Astrocyte (in vitro differentiated cells and primary cell): ENCODE results near the gene GABBR1. TPM values are rescaled to one million over a fixed set of nuclear protein-coding genes. Genes with fewer than 3 reads are reported as not detected.

ENCODE experiments used
- DNase-seq: peaks from one replicate; pipeline ENCODE4 v3.0.0-alpha.2; 2010; ENCODE audit warnings: low read depth
- FAIRE-seq: peaks from 2 replicates; lab custom pipeline; 2011; peaks lifted over from hg19 to GRCh38; lab: Jason Lieb, UNC
- H2AFZ ChIP-seq: 2 replicates; pipeline ENCODE4 v1.6.0; 2012; ENCODE audit warnings: low read depth, low read length, inconsistent platforms
- H3K27ac ChIP-seq: 2 replicates; pipeline ENCODE4 v1.5.1; 2011; ENCODE audit warnings: low read depth, low read length, inconsistent platforms
- H3K27me3 ChIP-seq: 2 replicates; pipeline ENCODE4 v1.6.0; 2011; ENCODE audit warnings: low read length, inconsistent platforms; ENCODE audit not compliant: insufficient read depth
- H3K36me3 ChIP-seq: 2 replicates; pipeline ENCODE4 v1.5.1; 2011; ENCODE audit warnings: low read length, inconsistent platforms; ENCODE audit not compliant: insufficient read depth
- H3K4me1 ChIP-seq: 2 replicates; pipeline ENCODE4 v1.5.1; 2011; ENCODE audit warnings: low read length, inconsistent platforms; ENCODE audit not compliant: insufficient read depth
- H3K4me2 ChIP-seq: 2 replicates; pipeline ENCODE4 v1.6.0; 2012; ENCODE audit warnings: low read length, inconsistent platforms
- H3K4me3 ChIP-seq: 2 replicates; pipeline ENCODE4 v1.5.1; 2011; ENCODE audit warnings: low read depth, mild to moderate bottlenecking, low read length, inconsistent platforms; ENCODE audit not compliant: insufficient read depth
- H3K79me2 ChIP-seq: 2 replicates; pipeline ENCODE4 v1.6.0; 2012; ENCODE audit warnings: mild to moderate bottlenecking, low read length, inconsistent platforms; ENCODE audit not compliant: insufficient read depth
- H3K9ac ChIP-seq: 2 replicates; pipeline ENCODE4 v1.6.0; 2012; ENCODE audit warnings: mild to moderate bottlenecking, low read length, inconsistent platforms
- H3K9me3 ChIP-seq: 2 replicates; pipeline ENCODE4 v1.5.1; 2012; ENCODE audit warnings: low read depth, mild to moderate bottlenecking, low read length, inconsistent platforms; ENCODE audit not compliant: insufficient read depth
- H4K20me1 ChIP-seq: 2 replicates; pipeline ENCODE4 v1.6.0; 2012; ENCODE audit warnings: low read length, inconsistent platforms; ENCODE audit not compliant: insufficient read depth
- H3K27ac Mint-ChIP-seq: one replicate; pipeline ENCODE4 v1.8.0; 2021; ENCODE audit warnings: mild to moderate bottlenecking, mixed read lengths; ENCODE audit not compliant: unreplicated experiment
- H3K27me3 Mint-ChIP-seq: one replicate; pipeline ENCODE4 v1.8.0; 2021; ENCODE audit warnings: low read depth, mixed read lengths; ENCODE audit not compliant: unreplicated experiment
- H3K36me3 Mint-ChIP-seq: one replicate; pipeline ENCODE4 v1.8.0; 2021; ENCODE audit warnings: low read depth, mixed read lengths; ENCODE audit not compliant: unreplicated experiment
- H3K4me1 Mint-ChIP-seq: one replicate; pipeline ENCODE4 v1.8.0; 2021; ENCODE audit warnings: low read depth, mixed read lengths; ENCODE audit not compliant: unreplicated experiment
- H3K4me3 Mint-ChIP-seq: one replicate; pipeline ENCODE4 v1.8.0; 2021; ENCODE audit warnings: mild to moderate bottlenecking, moderate library complexity, mixed read lengths; ENCODE audit not compliant: unreplicated experiment
- H3K9me3 Mint-ChIP-seq: one replicate; pipeline ENCODE4 v1.8.0; 2021; ENCODE audit warnings: mild to moderate bottlenecking, mixed read lengths; ENCODE audit not compliant: unreplicated experiment
- EZH2 ChIP-seq: IDR thresholded peaks from 2 replicates; pipeline ENCODE4 v1.6.1; 2012; ENCODE audit warnings: mild to moderate bottlenecking, low read length, inconsistent platforms; ENCODE audit not compliant: insufficient read depth
- total RNA-seq: library from RNA; stranded (reverse); gene quantifications from 2 replicates; pipeline ENCODE4 v1.2.1, GENCODE V29; 2021
- TF ChIP-seq, protein P1 (sequence below): IDR thresholded peaks from 2 replicates; pipeline ENCODE4 v1.5.1; 2011; ENCODE audit warnings: low read depth, mild to moderate bottlenecking, inconsistent platforms, low read length, moderate library complexity; ENCODE audit not compliant: insufficient read depth

The GABBR1 gene
- total RNA-seq, 1 donor from 2014 or later, result 66.3 TPM

DNA sequence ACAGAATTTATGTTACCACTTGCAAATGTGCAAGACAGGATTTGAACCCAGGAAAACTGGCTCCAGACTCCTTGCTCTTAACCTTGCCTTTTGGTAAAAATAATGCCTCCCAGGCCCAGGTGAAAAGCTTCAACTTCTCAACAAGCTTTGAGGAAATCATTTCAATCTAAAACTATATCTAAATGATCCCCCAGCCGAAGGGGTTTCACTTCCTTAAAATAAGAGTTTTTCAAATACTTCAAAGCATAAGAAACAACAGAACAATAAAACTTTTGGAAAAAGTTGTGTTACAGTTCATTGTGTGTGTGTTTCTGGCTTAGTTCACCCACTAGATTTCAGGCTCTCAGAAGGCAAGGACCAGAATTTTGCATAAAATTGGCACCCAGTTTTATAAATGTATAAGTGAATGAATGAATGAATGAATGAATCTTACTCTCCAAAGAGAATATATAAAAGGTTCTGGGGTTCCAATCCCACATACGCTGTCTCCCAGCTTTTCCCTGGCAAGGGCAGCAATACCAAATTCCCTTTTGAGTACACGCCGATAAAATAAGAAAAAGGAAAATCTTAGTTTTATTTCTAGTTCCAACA, 42.7 kb downstream of the GABBR1 start:
- no peak overlapping the region for H3K4me3 Mint-ChIP-seq
- no peak overlapping the region for H3K4me2 ChIP-seq
- no peak overlapping the region for H3K9ac ChIP-seq
- peaks cover 6% of the 10 kb centered on the region for H3K4me1 Mint-ChIP-seq
- no peak overlapping the region for H2AFZ ChIP-seq
- H3K27ac ChIP-seq, result no peak overlapping the region
- no peaks in the 10 kb centered on the region for H3K27me3 ChIP-seq
- H3K9me3 Mint-ChIP-seq, result no peaks in the 10 kb centered on the region
- no peaks in the 10 kb centered on the region for H3K79me2 ChIP-seq
- H3K27me3 Mint-ChIP-seq, result peaks cover 2% of the 10 kb centered on the region
- H3K27ac Mint-ChIP-seq, result no peak overlapping the region
- H3K4me3 ChIP-seq, result no peak overlapping the region
- TF ChIP-seq, protein P1, sequence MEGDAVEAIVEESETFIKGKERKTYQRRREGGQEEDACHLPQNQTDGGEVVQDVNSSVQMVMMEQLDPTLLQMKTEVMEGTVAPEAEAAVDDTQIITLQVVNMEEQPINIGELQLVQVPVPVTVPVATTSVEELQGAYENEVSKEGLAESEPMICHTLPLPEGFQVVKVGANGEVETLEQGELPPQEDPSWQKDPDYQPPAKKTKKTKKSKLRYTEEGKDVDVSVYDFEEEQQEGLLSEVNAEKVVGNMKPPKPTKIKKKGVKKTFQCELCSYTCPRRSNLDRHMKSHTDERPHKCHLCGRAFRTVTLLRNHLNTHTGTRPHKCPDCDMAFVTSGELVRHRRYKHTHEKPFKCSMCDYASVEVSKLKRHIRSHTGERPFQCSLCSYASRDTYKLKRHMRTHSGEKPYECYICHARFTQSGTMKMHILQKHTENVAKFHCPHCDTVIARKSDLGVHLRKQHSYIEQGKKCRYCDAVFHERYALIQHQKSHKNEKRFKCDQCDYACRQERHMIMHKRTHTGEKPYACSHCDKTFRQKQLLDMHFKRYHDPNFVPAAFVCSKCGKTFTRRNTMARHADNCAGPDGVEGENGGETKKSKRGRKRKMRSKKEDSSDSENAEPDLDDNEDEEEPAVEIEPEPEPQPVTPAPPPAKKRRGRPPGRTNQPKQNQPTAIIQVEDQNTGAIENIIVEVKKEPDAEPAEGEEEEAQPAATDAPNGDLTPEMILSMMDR, result no peak
- TF ChIP-seq EZH2, result no peak
- no peaks in the 10 kb centered on the region for H4K20me1 ChIP-seq
- FAIRE-seq (no peak), DNase-seq (no peak)
- no peaks in the 10 kb centered on the region for H3K36me3 Mint-ChIP-seq
- H3K9me3 ChIP-seq, result no peaks in the 10 kb centered on the region
- H3K36me3 ChIP-seq, result no peaks in the 10 kb centered on the region
- no peaks in the 10 kb centered on the region for H3K4me1 ChIP-seq

DNA sequence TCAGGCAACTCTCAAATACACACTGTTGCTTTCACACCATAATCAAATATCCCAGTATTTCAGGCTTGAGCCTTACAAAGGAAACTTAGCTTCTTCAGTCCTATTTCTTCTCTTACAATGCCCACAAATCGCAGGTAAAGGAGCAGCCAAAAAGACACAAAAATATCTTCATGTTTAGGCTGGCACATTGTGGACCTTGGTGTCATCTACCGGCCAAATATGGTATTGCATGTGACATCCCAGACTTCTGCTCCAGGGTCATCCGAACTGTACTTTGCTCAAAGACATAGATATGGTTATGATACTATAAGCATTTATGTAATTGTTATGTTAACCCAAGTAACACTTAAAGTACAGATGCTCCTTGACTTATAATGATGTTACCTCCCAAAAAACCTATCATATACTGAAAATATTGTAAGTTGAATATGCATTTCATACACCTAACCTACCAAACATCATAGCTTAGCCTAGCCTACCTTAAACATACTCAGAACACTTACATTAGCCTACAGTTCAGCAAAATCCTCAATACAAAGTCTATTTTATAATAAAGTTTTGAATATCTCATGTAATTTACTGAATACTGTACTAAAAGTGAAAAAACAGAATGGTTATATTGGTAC, 43.4 kb downstream of the GABBR1 start:
- Mint-ChIP-seq H3K9me3 (no peaks in the 10 kb centered on the region), H3K27me3 (peaks cover 2% of the 10 kb centered on the region), H3K4me1 (peaks cover 6% of the 10 kb centered on the region), H3K36me3 (no peaks in the 10 kb centered on the region), H3K4me3 (peak overlapping the region; percentile 2), H3K27ac (no peak overlapping the region)
- no peaks in the 10 kb centered on the region for H3K27me3 ChIP-seq
- TF ChIP-seq, protein P1, result peak; percentile 96
- TF ChIP-seq EZH2, result no peak
- H3K4me3 ChIP-seq, result no peak overlapping the region
- no peaks in the 10 kb centered on the region for H3K36me3 ChIP-seq
- H2AFZ ChIP-seq, result no peak overlapping the region
- no peak for FAIRE-seq
- H3K27ac ChIP-seq, result no peak overlapping the region
- peak; percentile 20 for DNase-seq
- H4K20me1 ChIP-seq, result no peaks in the 10 kb centered on the region
- no peak overlapping the region for H3K4me2 ChIP-seq
- no peaks in the 10 kb centered on the region for H3K9me3 ChIP-seq
- H3K9ac ChIP-seq, result no peak overlapping the region
- no peaks in the 10 kb centered on the region for H3K4me1 ChIP-seq
- H3K79me2 ChIP-seq, result no peaks in the 10 kb centered on the region

DNA sequence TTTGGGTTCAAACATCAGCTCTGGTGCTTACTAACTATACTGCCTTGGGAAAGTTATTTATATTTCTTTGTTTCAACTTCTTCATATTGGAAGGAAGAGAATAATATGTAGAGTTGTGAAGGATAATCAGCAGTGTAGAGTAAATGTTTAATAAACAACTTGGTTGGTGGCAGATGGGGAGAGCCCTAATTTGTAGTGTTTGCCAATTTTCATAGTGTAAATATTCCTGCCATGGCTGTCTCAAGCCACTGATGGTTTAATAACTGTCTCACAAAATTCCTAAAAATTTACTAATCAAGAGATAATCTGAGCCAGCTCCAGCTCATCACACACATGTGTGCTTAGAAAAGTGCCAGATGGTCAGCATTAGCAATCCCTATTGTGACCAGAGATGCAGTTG, 48.2 kb downstream of the GABBR1 start, which contains the start of gene OR2H2:
TSS of gene OR2H2 (plus strand) at position 301 of the 400 bp plus-strand sequence. CDS start 2,824 bp downstream, outside the sequence.
- Mint-ChIP-seq H3K27me3 (peaks cover 2% of the 10 kb centered on the region), H3K9me3 (no peaks in the 10 kb centered on the region), H3K4me1 (peaks cover 2% of the 10 kb centered on the region), H3K4me3 (no peak within 1 kb of the TSS), H3K36me3 (no peaks in the 10 kb centered on the region), H3K27ac (no peak within 1 kb of the TSS)
- H3K4me3 ChIP-seq, result no peak within 1 kb of the TSS
- H3K9me3 ChIP-seq, result no peaks in the 10 kb centered on the region
- H3K27ac ChIP-seq, result no peak within 1 kb of the TSS
- no peaks in the 10 kb centered on the region for H3K27me3 ChIP-seq
- H2AFZ ChIP-seq, result no peak within 1 kb of the TSS
- no peaks in the 10 kb centered on the region for H3K36me3 ChIP-seq
- DNase-seq (no peak), FAIRE-seq (no peak)
- H3K4me2 ChIP-seq, result no peak within 1 kb of the TSS
- no peaks in the 10 kb centered on the region for H3K4me1 ChIP-seq
- no peak for TF ChIP-seq EZH2
- TF ChIP-seq, protein P1, result no peak
- no peaks in the 10 kb centered on the region for H4K20me1 ChIP-seq
- no peaks in the 10 kb centered on the region for H3K79me2 ChIP-seq
- H3K9ac ChIP-seq, result no peak within 1 kb of the TSS
